ENCODE data around the gene PPP1R9B.

PPP1R9B gene

GRCh38 chr17:50096092-50096491, 54.4 kb downstream of the PPP1R9B start:
- H3K36me3 ChIP-seq: peaks cover 18% of the 10 kb centered on the region
- no peak overlapping the region for H3K27ac ChIP-seq
- TF ChIP-seq CTCF (IDR thresholded peaks at IDR 0.05; ENCODE audit: low read depth, low read length): no peak
- DNase-seq: no peak
- no peaks in the 10 kb centered on the region for H3K9me3 ChIP-seq (ENCODE audit: severe bottlenecking)
- H3K4me3 ChIP-seq (ENCODE audit: low read depth, low read length): peak overlapping the region; percentile 90
- no peaks in the 10 kb centered on the region for H3K27me3 ChIP-seq (ENCODE audit: insufficient read depth, low read depth, severe bottlenecking)

- Histone ChIP-seq H3K36me3 (peaks cover 17% of the 10 kb centered on the region), H3K9me3 (ENCODE audit: severe bottlenecking) (no peaks in the 10 kb centered on the region), H3K27me3 (ENCODE audit: insufficient read depth, low read depth, severe bottlenecking) (no peaks in the 10 kb centered on the region), H3K4me3 (ENCODE audit: low read depth, low read length) (peak overlapping the region; percentile 90), H3K27ac (peak overlapping the region; percentile 64)
- no peak for TF ChIP-seq CTCF (IDR thresholded peaks at IDR 0.05; ENCODE audit: low read depth, low read length)
- no peak for DNase-seq
Measured at GRCh38 chr17:50095626-50096037, 54.8 kb downstream of the PPP1R9B start.

DNA sequence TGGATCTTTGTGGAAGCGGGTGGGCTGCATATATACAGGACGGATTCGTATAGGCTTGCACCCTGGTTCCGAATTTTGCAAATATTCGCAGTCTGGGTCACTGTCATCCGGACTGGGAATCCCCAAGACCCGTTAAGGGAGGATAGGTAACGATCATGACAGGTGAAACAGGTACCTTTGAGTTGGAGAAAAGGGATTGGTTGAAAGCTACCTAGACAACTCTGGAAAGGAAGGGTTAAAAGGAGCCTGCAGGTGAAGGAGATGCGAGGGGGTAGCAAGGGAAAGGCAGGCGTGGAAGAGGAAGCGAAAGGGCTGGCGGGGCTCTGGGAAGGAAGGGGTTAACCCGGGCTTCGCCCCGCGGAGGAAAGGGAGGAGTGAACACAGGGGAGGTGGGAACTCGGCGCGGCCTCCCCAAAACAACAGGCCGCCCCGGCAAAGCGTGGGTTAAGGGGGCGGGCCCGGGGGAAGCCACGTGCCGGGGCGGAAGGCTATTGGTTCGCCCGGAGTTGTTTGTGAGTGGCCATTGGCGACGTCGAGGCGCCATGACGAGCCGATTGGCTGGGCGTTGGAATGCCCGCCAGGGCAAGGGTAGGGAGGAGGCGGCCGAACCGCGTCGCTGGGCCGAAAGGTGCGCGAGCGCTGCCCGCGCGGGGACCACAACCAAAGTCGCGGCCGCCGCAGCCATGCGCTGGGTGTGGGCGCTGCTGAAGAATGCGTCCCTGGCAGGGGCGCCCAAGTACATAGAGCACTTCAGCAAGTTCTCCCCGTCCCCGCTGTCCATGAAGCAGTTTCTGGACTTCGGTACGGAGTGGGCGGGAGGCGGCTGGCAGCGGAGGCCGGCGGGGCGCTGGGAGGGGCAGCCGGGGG, 55.5 kb downstream of the PPP1R9B start, which contains the start of gene PDK2:
PDK2 (plus strand) TSS at position 599 of the 867 bp plus-strand sequence; CDS start at position 684, 85 bp downstream.
- peak within 1 kb of the TSS; percentile 90 for H3K4me3 ChIP-seq (ENCODE audit: low read depth, low read length)
- TF ChIP-seq CTCF (IDR thresholded peaks at IDR 0.05; ENCODE audit: low read depth, low read length): no peak
- H3K36me3 ChIP-seq: peaks cover 15% of the 10 kb centered on the region
- DNase-seq: peak; percentile 98
- H3K27ac ChIP-seq: peak within 1 kb of the TSS; percentile 64
- H3K9me3 ChIP-seq (ENCODE audit: severe bottlenecking): no peaks in the 10 kb centered on the region
- no peaks in the 10 kb centered on the region for H3K27me3 ChIP-seq (ENCODE audit: insufficient read depth, low read depth, severe bottlenecking)

DNA sequence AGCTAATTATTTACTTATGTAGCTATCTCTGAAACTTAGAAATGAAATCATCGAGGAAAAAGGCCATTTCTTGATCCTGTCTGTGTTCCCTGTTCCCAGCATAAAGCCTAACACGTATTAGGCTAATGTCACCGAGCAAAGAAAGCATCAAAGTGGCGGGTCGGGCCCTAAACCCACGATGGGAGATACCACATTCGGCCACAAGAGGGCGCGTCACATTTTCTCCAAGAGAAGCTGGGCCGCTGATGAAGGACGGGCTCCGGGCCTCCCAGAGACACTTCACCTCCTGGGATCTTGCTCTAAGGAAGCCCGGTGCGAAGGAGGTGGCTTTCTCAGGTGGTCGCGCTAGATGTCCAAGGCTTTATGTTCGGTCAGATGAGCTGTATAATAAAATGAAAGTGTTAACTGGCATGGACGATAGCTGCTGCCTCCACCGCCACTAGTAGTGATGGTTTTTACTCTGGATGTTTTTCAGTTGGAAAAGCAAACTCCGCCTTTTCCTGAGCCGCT, 56.2 kb downstream of the PPP1R9B start:
- Histone ChIP-seq H3K9me3 (ENCODE audit: severe bottlenecking) (no peaks in the 10 kb centered on the region), H3K4me3 (ENCODE audit: low read depth, low read length) (peak overlapping the region; percentile 90), H3K27ac (peak overlapping the region; percentile 14), H3K36me3 (peaks cover 15% of the 10 kb centered on the region), H3K27me3 (ENCODE audit: insufficient read depth, low read depth, severe bottlenecking) (no peaks in the 10 kb centered on the region)
- DNase-seq: peak; percentile 95
- peak; percentile 91 for TF ChIP-seq CTCF (IDR thresholded peaks at IDR 0.05; ENCODE audit: low read depth, low read length)

- no peak overlapping the region for H3K4me3 ChIP-seq (ENCODE audit: low read depth, low read length)
Measured at GRCh38 chr17:50093807-50094206, 56.7 kb downstream of the PPP1R9B start.

More at GRCh38 chr17:50093807-50094206, 56.7 kb downstream of the PPP1R9B start:
- no peak for DNase-seq
- peaks cover 15% of the 10 kb centered on the region for H3K36me3 ChIP-seq
- H3K9me3 ChIP-seq (ENCODE audit: severe bottlenecking): no peaks in the 10 kb centered on the region
- no peaks in the 10 kb centered on the region for H3K27me3 ChIP-seq (ENCODE audit: insufficient read depth, low read depth, severe bottlenecking)
- no peak for TF ChIP-seq CTCF (IDR thresholded peaks at IDR 0.05; ENCODE audit: low read depth, low read length)
- 0 out of 2 replicates have a peak overlapping the region, but pooled peaks have one; percentile 3 for H3K27ac ChIP-seq

Data from WERI-Rb-1 (cell line).